Kasumi-1 (cell line): Measurements from ENCODE around the gene TMEM202.
"Not testable (repeated sequence)": the region's sequence is repeated elsewhere in the genome, so short reads cannot be mapped to it uniquely, and the experiment has no call there.

ENCODE experiments used
- DNase-seq, 2 experiments: peaks; one replicate each; lab custom pipeline; 2025; lab: John Stamatoyannopoulos, UW

The TMEM202 gene

DNA sequence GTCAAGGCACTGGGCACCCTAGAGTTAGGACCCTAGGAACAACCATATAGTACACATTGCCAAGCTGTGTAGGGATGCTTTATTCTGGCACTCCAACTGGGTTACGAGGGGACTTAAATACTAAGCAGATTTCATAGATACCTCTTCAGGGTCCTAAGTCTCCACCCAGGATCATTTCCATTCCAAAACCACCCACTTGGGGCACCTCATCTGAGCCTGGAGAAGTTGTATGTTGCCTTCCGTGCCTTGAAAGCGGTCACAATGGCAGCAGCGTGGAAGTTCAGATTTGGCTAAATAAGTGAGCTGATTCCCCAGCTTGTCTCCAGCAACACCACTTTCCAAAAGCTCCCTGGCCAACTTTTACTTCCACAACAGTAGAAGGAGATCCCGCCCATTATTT is 4.6 kb downstream of the TMEM202 start:
- DNase-seq, result no peak

DNA sequence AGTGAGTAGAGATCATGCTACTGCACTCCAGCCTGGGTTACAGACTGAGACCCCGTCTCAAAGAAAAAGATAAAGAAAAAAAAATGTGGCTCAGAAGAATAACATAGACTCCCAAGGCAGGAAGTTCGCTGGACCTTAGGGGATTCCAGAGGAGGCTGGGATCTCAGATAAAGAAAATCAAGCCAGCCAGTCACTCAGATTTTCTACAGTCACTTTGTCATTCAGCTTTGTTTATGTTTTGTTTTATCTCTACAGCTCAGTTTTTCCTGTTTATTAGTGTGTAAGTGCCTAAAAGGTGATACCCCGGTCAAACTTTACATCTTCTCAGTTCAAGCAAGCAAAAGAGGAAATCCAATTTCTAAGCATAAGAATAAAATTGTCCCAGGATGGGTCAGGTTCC is 6.3 kb downstream of the TMEM202 start:
- no peak for DNase-seq

DNA sequence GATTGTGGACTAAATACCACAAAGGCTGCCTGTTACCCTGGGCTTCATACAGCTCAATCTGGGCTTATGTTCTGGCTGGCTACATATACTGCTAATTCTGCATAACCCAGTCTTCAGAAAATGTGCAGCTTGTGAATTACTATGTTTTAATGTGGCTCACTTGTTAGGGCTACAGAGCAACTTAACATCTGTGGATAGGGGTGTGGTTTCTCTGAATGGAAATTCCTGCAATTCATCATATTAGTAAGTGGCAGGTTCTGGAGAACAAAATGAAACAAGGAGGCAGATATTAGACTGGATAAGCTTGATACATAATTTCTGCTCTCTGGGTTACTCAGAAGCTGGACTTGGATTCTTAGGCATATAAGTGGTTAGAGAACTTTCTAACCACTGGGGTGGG is 6.7 kb downstream of the TMEM202 start:
- no peak for DNase-seq

DNA sequence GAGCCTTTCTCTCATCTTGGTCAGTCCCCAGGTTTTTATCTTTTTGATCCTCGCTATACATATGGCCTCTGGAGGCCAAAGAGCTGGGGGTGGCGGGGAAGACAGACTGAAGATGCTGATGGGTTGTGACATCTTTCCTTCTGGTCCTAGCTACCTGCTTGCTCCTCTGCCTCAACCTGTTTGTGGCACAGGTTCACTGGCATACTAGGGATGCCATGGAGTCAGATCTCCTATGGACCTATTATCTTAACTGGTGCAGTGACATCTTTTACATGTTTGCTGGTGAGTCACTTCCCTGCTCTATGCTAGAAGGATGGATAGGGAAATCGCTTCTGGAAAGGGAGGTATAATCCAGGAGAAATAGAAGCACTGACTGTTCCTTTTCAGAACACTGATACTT is 8.8 kb downstream of the TMEM202 start:
- no peak for DNase-seq

DNA sequence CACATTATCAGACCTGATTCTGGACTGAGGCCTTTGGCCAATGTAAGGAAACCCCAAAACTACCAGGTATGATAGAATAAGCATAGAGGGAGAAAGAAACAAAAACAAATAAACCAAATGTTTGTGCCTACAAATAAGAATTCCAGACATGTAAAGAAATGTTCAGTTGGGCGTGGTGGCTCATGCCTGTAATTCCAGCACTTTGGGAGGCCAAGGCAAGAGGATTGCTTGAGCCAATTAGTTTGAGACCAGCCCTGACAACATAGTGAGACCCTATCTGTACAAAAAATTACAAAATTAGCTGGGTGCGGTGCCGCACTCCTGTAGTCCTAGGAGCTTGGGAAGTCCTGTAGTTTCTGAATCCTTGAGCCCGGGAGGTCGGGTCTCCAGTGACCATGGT is 13.0 kb downstream of the TMEM202 start:
- DNase-seq, result no peak

DNA sequence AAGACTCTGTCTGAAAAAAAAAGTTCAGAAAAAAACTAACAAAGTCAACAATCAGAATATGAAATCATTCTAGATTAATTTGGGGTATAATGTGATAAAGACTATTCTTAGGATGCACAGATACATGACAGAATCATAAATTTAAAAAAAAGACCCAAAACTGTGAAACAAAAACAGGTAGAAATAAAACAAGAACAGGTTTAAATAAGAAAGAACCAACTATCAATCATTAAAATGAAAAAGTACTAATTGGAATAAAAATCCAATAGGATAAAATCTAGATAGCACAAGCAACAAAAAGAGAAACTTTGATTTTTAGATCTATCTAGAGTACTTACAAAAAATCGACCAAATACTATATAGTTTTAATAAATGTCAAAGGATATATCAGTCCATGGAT is 13.4 kb downstream of the TMEM202 start:
- no peak for DNase-seq

DNA sequence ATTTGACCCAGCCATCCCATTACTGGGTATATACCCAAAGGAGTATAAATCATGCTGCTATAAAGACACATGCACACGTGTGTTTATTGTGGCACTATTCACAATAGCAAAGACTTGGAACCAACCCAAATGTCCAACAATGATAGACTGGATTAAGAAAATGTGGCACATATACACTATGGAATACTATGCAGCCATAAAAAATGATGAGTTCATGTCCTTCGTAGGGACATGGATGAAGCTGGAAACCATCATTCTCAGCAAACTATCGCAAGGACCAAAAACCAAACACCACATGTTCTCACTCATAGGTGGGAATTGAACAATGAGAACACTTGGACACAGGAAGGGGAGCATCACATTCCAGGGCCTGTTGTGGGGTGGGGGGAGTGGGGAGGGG is 15.2 kb downstream of the TMEM202 start:
- not testable (repeated sequence) for DNase-seq

DNA sequence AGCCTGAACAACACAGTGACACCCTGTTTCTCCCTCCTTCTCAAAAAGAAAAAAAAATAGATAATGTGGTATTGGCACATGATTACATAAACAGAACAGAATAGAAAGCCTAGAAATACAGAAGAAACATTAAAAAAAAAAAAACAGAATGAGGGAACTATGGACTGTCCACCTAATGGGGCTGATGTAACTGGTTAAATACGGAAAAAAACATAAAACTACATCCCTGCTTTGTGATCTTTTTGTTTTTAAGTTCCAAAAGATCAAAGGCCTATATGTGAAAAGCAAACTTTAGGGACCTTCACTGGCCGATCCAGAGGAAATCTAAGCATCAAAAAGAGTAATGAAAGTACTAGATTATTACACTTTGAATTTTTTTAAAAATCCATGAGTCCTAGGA is 17.2 kb downstream of the TMEM202 start:
- DNase-seq, result no peak

DNA sequence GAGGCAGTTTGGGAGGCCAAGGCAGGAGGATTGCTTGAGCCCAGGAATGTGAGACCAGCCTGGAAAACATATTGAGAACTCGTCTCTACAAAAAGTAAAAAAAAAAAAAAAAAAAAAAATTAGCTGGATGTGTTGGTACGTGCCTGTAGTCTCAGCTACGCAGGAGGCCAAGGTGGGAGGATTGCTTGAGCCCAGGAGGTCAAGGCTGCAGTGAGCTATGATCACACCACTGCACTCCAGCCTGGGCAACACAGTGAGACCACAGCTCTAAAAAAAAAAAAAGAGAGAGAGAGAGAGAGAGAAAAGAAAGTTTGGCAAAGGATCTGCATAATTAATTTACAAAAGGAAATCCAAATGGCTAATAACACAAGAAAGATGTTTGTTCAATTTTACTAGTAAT is 21.7 kb downstream of the TMEM202 start:
- DNase-seq, result not testable (repeated sequence)

DNA sequence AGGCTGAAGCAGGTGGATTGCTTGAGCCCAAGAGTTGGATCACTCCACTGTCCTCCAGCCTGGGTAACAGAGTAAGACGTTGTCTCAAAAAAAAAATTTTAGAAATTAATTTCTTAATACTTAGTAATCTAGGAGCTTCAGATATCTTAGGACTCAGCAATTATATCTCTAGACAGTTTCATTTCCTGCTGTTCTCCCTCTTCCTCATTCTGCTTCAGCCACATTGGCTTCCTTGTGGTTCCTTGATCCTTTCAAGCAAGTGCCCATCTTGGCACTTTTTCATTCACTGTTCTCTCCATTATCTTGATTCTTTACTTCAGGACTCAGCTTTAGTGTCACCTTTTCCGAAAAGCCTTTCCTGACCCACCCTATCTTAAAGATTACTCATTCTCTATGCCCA is 22.5 kb downstream of the TMEM202 start:
- DNase-seq, result peak; percentile 68 to 77

DNA sequence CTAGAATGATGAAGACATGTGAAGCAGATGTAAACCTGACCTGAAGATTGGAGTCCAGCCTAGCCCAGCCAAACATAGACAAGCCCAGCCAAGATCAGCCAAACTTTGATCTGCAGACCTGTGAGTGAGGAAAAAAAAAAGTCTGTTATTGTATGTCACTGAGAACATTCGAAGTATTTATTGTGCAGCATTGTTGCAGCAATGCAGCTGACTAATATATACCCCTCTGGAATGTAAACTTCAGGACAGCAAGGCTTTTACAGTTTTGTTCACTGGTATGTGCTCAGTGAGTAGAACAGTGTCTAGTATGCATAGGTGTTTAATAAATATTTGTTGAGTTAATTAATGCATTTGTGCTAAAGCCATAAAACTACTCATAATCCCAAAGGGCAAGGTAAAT is 23.4 kb downstream of the TMEM202 start:
- DNase-seq, result no peak

DNA sequence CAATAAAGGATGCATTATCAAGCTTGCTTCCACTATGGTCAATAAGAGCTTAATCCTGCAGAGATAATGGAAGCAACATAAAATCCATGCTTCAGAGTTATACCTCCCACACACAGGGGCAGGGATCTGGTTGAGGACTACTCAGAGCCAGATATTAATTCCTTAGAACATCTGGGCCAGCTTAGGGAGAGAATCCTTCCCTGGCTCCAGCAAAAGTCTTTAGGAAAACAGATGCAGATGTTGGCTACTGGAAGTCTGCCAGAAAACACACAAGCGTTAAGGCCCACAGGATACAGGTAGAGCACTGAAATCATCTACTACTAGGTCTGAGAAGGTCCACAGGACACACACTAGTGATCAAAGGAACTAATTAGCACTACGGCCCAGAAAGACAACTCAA is 25.2 kb downstream of the TMEM202 start:
- DNase-seq, result no peak

DNA sequence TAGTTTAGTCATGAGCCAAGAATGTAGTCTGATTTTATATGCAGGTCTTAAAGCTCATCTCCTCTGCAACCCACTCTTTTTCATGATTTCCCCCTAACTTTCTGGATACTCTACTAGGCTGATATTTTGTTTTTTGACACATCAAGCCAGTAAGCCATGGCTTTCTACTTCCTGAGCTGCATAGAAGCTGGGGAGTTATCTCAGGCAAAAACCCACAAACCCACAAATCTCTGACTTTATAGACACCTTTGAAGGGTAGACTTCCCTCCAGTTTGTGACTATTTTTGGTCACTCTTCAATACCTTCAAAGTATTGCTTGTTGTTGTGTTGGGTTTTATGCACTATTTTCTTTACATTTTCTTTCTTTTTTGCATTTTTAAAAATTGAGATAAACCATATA is 28.6 kb downstream of the TMEM202 start:
- no peak for DNase-seq

DNA sequence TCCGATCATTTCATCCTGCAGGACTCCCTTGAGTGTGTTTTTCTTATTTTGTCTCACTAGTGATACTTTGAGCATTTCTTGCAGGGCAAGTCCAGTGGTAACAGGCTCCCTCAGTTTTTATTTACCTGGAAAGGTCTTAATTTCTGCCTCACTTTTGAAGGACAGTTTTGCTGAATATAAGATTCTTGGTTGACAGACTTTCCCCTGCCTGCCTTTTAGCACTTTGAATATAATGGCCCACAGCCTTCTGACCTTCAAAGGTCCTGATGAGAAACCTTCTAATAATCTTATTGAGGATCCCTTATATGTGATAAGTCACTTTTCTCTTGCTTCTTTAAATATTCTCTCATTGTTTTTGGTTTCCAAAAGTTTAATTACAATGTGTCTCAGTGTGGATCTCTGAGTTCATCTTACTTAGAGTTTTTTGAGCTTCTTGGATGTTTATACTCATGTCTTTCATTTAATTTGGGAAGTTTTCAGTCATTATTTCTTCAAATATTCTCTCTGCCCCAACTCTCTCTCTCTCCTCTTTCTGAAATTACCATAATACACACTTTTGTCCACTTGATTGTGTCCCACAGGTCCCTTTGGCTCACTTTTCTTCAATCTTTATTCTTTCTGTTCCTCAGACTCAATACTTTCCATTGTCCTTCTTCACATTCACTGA is 39.7 kb downstream of the TMEM202 start:
- no peak for DNase-seq

DNA sequence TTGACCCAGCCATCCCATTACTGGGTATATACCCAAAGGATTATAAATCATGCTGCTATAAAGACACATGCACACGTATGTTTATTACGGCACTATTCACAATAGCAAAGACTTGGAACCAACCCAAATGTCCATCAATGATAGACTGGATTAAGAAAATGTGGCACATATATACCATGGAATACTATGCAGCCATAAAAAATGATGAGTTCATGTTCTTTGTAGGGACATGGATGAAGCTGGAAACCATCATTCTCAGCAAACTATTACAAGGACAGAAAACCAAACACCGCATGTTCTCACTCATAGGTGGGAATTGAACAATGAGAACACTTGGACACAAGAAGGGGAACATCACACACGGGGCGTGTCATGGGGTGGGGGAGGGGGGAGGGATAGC is 44.7 kb downstream of the TMEM202 start:
- not testable (repeated sequence) for DNase-seq

DNA sequence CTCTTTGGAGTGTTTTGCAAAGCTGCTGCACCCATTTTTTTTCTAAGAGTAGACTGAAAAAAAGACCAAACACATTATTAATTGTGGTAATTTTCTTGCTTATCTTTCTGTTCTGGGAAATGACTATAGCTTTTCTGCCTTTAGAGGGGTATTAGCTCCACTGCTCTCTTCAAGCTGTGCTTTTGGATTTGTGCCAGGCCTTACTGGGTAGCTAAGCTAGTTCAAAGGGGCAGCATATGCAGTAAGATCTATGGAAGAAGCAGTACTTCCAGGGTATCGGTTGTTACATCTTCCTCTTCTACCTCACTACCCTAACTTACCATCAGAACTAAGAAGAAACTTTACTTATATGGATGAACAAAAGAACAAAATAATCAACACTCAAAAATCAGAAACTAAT is 47.3 kb downstream of the TMEM202 start:
- DNase-seq, result no peak

DNA sequence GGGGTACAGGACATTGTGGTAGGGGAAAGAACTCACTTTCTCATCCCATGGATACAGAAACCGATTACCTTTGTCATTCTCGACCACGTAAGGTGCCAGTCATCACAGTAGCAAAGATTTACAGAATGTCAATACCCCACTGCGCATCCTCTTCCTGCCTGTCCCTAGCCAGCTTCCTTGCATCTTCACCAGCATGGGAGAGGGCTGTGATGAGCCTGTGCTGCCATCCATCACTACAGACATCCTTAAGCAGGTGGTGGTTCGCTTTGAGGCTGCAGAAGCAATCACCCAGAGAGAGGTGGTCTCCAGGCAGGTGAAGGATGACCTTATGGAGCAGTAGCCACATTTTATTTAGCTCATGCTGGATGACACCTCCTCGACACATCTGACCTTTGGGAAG is 52.7 kb downstream of the TMEM202 start:
- DNase-seq, result no peak

DNA sequence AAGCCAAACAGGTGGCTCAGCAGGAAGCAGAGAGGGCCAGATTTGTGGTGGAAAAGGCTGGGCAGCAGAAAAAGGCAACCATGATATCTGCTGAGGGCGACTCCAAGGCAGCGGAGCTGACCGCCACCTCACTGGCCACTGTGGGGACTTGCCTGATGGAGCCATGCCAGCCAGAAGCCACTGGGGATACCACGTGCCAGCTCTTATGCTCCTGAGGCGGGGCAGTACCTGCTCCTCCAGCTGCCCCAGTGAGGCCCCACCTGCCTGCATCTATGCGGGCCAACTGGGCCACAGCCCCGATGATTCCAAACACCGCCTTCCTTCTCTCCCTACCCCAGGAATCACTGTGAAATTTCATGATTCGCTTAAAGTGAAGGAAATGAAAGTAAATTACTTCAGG is 53.1 kb downstream of the TMEM202 start:
- no peak for DNase-seq

DNA sequence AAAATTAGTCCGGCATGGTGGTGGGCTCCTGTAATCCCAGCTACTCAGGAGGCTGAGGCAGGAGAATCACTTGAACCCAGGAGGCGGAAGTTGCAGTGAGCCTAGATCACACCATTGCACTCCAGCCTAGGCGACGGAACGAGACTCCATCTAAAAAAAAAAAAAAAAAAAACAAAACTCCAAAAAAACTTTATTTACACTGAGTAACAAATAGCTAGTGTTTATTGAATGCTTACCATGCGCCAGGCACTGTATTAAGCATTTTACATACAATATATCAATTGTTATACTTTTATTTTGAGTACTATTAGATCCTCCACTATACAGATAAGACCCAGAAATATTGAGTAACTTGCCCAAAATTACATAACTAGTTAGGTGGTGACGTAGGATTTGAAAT is 58.6 kb downstream of the TMEM202 start:
- DNase-seq, result no peak
